GM18507 (cell line): Measurements from ENCODE around the gene HOXC11.

Source experiments
- DNase-seq: peaks from one replicate; pipeline ENCODE4 v3.0.0; 2011; ENCODE audit warnings: low read depth; ENCODE audit not compliant: insufficient read length; ENCODE audit errors: extremely low spot score
- FAIRE-seq: peaks from 2 replicates; lab custom pipeline; 2011; peaks lifted over from hg19 to GRCh38; lab: Jason Lieb, UNC

HOXC11 gene

DNA sequence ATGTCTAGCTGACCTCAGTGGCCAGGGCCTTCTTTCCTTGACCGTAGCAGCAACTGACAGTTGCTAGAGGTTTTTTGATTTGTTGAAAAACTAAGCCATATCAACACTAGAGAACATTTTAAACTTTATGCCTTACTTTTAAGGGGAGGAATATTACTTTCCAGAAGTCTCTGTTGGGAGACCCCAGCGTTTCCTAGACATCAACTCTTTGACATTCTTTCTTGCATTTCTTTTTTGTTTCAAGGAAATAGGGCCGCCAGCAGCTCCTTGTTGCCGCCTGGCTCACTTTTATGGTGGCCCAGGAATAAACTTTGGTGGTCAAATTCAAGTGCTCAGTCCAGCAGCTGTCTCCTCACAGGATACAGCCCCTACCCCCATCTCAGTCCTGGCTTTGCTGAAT is 2.5 kb upstream of the HOXC11 start:
- FAIRE-seq: no peak
- DNase-seq: no peak

DNA sequence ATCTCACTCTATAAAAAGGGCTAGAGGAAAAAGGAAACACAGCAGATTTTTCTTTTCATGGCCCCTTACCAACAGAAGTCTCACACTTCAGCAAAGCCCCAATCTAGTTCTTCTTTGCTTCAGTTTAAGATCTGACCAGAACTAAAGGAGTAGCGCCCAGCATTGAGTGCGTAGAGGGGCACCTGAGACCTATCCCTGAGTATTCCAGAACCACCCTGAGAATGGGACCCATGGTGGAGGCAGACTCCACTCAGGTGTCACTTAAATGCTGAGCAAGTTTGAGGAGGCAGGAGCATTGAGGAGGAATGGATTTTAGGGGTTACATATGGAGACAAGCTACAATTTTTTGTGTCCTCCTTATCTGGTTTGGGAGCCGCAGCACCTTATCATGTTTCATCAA is 1.8 kb upstream of the HOXC11 start:
- FAIRE-seq (no peak), DNase-seq (no peak)

DNA sequence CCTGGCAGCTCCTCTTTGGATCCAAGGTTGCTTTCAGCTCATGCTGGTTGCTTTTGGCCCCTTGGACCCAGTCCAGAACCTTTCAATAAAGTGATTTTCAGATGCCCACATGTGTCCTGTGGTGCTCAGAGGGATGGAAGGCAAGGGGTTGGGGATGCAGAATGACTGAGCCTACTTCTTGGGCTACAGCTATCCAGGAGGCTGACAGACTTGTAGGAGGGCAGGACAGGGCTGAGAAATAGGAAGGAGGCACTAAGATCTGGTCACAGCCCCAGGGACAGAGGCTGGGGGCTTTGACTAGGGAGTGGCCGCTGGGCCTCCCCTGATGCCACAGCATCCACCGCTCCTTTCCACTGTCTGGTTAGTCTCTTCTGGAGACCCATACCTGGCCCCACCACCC is 1.2 kb upstream of the HOXC11 start:
- FAIRE-seq: no peak
- DNase-seq: no peak

DNA sequence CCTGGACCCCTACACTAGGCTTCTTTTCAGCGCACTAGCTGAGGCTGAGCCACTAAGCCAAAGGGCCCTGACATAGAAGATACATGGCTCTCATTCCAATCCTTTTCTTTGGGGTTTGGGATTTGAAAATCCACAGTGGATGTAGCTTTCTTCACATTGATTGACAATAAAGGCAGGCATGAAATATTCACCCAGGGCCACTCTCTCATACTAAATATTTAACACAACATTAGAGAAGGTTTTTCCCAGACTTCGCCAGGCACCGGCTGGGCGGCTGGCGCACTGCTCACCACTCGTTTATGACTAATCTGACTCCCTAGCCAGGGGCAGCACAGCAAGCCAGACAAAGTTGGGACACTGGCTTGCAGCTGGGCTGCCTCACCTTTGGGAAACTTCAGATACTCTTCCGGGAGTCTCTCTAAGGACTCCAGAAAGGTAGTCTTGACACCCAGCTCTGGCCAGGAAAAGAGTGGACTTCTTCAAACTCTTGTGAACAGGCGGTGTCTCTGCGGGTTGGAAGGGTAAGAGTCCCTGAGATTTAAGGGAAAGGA is 699 bp upstream of the HOXC11 start:
- no peak for DNase-seq

DNA sequence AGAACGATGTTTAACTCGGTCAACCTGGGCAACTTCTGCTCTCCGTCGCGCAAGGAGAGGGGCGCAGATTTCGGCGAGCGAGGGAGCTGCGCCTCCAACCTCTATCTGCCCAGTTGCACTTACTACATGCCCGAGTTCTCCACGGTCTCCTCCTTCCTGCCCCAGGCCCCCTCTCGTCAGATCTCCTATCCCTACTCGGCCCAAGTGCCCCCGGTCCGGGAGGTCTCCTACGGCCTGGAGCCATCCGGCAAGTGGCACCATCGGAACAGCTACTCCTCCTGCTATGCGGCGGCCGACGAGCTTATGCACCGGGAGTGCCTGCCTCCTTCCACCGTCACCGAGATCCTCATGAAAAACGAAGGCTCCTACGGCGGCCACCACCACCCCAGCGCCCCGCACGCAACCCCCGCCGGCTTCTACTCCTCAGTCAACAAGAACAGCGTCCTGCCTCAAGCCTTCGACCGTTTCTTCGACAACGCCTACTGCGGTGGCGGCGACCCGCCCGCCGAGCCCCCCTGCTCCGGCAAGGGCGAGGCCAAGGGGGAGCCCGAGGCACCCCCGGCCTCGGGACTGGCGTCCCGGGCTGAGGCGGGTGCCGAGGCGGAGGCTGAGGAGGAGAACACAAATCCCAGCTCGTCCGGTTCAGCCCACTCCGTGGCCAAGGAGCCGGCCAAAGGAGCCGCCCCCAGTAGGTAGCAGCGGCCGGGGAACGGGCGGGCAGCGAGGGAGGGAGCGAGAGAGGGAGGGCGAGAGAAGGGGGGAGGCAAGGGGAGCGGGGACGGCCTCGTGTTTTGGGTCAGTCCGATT is 513 bp downstream of the HOXC11 start:
- FAIRE-seq (no peak), DNase-seq (no peak)

More for the DNA sequence above, 699 bp upstream of the HOXC11 start:
- FAIRE-seq: no peak

DNA sequence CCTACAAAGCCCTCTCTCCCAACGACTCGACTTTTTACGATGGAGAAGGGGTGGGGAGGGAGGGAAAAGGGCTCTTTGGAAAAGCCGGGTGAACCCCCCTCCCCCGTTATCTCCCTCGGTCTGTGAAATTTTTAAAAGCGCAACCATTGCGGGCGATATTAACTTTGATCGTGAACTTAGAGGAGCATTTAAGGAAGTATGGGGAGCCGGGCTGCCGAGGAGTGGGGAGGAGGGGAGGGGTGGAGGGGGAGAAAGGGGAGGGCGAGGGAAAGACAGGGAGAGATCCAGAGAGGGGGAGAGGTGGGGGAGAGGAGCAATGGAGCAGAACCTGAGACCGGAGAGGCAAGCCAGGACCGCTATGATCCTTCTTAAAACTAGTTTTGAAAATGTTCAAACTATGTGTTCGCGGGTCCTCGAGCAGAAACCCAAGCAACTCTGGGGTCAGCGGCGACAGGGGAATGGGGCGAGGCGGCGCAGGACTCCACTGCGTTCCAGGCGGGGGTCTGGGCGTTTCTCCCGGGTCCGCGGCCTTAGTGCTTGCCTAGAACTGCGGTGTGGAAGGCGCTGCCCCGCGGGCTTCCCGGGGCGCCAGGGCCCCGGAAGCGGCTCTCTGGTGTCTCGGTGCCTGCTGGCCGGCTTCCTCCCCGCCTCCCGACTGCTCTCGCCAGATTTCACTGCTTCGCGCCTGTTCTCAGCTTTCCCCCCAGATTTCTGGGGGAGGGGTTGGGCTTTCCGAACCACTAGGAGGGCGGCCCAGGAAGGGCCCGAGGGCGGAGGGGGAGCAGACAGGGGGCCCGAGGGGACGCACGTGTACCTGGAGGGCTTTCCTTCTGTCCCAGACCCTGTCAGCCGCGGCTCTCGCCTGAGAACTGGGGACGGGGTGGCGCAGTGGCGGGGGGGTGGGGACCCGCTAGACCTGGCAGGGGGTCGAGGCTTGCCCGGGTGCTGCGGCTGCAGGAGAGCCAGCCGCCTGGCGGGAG is 1.4 kb downstream of the HOXC11 start, which contains the start of gene HOTAIR:
TSS of gene HOTAIR (minus strand) at position 871 of the 980 bp plus-strand sequence.
- FAIRE-seq (no peak), DNase-seq (no peak)

DNA sequence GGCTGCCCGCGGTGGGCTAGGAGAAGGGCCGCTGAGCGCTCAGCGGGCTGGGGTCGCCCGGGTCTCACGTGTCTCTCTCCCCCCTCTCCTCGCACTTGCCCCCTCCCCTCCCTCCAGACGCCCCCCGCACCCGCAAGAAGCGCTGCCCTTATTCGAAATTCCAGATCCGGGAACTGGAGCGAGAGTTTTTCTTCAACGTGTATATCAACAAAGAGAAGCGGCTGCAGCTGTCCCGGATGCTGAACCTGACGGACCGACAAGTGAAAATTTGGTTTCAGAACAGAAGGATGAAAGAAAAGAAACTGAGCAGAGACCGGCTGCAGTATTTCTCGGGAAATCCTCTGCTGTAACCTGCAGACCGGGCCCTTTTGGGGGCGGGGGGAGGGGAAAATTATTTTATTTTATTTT is 2.1 kb downstream of the HOXC11 start:
- FAIRE-seq (no peak), DNase-seq (no peak)

DNA sequence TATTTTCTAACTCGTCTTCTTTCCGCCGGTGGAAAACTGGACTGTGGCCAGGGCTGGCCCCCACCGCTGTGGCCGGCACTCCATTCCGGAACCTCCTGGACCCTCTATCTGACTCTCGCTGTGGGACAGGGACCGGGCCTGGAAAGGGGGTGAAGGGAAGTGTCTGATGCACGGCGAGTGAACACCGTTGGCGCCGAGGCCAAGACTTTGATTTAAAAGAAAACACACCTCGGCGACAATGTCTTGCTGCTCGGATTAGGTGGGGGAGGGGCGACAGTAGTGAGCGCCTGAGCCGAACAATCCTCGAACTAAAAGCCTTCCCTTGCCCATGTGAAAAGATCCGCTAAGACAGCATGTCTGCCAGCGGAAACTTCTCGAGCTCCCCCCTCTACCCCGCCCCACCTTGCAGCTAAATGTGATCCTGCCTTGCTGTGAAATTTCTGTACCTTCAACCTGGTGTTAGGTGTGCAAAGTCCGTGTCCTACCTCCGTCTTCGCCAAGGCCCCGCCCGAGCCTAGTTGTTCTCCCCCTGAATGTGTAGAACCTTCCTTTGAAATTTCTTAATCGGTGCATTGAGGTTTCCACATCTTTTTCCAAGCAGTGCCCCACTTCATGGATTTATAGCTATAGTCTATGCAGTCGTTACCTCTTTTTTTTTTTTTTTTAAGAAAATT is 2.7 kb downstream of the HOXC11 start:
- DNase-seq: no peak
- FAIRE-seq: no peak

DNA sequence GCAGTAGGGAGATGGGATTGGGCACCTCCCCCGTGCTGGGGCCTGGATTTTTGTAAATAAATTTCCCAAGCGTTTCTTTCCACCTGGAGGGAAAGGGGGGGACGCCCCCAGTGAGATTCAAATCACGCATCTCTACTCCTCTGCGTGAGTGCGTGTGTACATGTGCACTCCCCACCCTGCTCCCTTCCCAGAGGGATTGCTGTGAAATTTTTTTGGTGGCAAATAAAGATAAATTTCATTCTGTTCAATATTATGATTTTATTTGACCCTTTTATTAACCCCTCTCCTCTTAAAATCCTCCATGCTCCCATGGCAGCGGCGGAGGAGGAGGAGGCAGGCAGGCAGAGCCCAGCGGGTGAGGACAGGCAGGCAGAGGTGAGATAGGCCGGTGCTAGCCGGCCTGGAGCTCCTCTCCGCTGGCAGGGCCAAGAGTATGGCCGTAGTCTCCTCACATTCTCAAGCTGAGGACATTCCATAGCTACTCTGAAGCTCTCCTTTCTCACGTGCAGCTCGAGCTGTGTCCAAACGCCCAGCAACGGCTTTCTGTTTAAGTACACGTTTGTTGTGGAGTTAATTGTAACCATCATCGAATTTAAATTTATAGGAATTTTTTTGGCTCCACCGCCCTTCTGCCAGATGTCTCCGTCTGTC is 3.4 kb downstream of the HOXC11 start:
- DNase-seq (no peak), FAIRE-seq (no peak)

DNA sequence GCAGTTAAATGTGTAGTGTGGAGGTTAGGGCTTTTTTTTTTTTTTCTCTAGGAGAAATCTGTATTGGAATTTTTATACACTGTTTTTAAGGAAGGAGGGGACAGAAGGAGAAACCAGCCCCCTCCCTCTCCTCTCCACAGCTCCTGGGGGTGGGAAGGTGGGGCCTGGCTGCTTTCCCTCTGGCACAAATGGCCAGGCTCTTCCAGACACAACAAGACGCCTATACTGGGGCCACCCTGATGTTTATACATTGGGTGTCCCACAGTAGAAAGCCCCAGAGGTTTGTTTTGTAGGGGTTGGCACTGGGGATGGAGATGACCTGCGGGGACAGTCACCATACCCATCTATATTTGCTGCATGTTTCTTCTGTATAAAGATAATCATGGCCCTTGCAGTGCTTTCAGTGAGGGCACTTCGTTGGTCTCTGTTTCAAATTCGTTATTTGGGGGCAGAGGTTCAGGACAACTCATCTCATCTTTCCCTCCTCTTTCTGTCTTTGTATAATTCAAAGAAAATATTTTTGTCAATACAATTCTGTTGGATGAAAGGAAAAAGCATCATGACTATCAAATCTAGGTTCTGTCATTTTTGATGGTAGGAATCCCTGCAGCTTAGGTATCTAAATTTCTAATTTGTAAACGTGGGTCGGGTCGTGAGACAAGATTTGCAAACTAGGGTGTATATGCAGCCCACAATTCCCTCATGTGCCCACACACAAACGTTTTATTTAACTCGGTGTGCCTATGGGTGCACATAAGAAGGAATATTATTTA is 4.1 kb downstream of the HOXC11 start:
- DNase-seq (no peak), FAIRE-seq (no peak)

DNA sequence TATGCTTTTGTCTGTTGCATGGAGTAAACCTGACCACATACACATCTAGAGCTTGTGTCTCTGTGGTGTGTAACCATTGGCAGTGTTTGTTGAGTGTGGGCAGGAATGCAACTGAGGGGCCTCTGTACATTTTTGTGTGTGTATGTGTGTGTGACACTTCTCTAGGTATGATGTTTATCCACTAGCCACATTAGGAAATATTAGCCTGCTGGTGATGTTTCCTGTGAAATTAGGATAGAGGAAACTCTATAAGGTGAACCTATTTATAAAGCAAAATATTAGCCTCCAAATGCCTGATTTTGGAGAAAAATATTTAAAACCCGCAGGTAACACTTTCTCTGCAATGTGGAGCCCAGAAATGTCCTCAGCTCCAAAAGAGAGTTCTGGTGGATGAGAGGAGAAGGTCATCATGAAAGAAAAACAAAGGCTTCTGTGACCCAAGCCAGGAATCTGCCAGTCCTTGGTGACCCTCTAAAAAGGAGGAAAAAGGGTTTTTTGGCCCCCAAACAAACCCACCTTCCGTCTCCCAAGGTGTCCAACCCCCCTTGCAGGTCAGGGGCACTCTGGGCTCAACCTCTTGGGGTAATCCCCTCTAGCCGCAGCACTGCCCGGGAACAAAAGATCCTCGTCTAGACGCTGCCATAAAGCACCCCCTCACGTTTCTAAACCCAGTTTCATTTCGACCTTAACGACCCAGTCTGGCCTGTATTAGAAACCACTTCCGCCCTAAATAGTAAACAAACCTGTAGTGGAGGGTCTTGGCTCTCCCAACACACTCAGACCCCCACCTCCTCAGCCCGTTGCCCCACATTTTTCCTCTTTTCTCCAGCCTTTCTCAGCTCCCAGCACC is 4.9 kb downstream of the HOXC11 start:
- DNase-seq (no peak), FAIRE-seq (no peak)

DNA sequence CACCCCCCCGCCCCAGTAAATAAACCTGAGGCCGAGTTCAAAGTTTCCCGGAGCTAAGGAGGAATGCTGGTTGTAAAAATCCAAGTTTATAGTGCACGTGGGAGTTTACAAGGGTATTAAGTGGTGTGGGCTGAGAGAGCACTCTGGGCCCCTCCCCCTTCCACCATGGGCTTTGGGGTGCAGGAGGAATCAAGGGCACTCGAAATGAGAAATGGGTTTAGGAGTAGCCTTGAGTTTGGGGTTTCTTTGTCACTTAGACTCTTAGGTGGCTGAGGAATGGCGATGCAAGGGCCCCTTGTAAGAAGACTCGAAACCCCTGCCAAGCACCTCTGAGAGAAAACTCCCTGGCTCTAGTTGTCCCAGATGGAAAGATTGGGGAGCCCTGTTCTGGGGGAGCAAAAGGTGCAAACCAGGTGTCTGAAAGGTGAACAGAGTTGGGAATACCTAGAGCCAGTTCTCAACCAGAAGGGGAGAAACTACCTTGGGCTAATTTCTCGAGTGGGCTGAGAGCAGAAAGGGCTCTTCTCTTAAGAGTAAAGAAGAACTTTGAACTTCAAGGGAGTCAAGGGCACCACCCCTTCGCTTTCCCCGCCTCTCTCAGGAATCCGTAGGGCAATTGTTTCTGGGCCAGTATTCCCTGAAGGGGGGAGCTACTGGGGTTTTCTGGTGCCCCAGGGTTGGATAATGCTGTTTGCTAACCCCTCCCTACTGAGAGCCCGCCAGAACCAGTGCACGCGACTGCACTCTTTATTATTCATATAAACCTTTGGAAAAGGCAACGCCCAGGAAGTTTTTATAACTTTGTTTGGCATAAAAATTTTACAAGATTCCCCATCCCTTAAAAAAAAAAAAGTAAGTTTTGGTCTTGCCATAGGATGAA is 5.8 kb downstream of the HOXC11 start:
- no peak for DNase-seq
- no peak for FAIRE-seq

DNA sequence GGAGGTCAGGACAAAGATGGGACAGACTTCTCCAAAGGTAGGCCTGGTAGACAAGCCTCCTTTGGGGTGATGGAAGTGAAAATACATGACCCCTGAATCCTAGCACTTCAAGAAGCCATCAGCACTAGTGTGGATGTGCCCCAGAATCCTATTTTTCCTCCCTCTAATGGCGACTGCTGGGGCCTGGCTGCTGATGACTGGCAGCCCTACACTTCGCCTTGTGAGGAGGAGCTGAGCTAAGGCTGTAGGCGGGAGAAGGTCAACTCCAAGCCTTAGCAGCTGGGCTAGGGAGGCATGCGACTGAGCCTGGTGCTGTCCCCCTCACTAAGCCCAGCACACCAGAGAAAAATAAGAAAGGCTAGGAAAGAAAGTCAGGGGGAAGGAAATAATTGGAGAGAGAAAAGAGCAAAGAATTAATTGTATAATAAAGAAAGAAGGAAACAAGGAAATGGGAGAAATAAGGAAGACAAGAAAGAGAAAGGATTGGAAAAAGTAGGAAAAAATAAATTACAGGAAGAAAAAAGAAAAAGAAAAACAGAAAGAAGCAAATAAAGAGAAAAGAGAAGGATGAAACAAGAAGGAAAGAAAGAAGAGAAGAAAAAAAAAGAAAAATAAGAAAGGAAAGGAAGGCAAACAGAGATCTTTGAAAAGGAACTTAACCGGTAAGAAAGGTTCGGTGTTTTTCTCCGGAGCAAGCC is 7.3 kb downstream of the HOXC11 start:
- FAIRE-seq: no peak

DNA sequence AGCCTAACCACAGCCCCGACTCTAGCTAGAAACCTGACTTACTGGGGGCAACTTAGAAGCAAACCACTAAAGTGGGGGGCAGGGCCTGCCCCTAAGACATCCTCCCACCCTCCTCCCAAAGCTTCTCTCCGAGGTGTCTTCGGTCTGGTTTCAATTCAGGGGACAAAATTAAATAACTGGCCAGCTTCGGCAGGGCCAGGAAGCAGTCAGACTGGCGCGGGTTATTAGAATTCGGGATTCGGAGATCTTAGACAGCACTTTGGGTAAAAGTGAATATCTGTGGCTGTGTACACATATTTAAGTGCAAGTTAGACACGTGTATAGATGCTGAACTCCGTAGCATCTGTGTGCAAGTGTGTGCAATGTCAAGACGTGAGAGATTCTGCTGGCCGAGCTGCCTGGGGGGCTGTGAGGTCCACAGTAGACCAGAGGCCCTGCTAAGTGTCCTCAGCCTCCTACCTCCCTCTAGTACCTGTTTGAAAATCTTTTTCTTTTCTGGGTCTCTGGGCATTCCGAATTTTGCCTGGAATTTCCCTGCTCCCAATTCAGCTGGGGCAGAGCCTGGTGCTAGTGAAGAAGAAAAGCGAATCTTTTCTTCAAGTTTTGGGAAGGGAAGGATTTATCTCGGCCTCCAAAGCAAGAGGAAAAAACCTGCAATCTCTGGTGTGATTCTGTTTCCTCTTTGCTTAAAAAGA is 8.0 kb downstream of the HOXC11 start:
- DNase-seq (no peak), FAIRE-seq (no peak)

More for the DNA sequence above, 7.3 kb downstream of the HOXC11 start:
- DNase-seq: no peak
